GM12801 (cell line): ENCODE data around the gene CELF2.

Source experiments
- TF ChIP-seq, protein P1 (sequence below): IDR thresholded peaks from one replicate; pipeline ENCODE4 v1.5.1; 2011; ENCODE audit warnings: control low read depth; ENCODE audit not compliant: insufficient read length; ENCODE audit errors: extremely low read depth

CELF2 gene

DNA sequence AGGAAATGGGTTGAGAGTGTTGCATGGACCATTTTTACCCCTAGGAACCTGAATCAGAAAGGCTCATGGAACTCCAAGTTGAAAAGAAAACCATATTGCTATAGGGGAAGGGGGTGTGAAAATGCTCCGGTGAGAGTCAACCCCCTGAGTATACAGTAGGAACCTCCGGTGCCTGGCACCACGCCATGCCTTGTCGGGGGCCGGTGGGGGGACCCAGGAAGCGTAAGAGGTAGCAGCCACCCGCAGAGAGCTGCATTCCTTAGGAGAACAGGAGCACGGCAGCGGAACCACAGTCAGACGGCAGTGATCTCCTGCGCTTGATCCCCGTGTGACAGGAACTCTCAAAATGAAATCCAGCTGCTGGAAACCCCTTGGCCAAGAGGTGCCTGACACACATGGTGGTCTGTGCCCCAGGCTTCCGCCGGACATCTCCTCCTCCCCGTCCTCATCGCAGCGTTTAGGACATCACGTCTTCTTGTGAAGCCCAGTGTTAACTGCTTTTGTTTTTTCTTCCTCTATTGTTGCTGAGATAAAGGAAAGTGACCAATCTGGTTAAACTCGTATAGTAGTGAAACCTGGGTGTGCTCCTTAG, 186.8 kb downstream of the CELF2 start:
- TF ChIP-seq, protein P1, sequence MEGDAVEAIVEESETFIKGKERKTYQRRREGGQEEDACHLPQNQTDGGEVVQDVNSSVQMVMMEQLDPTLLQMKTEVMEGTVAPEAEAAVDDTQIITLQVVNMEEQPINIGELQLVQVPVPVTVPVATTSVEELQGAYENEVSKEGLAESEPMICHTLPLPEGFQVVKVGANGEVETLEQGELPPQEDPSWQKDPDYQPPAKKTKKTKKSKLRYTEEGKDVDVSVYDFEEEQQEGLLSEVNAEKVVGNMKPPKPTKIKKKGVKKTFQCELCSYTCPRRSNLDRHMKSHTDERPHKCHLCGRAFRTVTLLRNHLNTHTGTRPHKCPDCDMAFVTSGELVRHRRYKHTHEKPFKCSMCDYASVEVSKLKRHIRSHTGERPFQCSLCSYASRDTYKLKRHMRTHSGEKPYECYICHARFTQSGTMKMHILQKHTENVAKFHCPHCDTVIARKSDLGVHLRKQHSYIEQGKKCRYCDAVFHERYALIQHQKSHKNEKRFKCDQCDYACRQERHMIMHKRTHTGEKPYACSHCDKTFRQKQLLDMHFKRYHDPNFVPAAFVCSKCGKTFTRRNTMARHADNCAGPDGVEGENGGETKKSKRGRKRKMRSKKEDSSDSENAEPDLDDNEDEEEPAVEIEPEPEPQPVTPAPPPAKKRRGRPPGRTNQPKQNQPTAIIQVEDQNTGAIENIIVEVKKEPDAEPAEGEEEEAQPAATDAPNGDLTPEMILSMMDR = no peak

DNA sequence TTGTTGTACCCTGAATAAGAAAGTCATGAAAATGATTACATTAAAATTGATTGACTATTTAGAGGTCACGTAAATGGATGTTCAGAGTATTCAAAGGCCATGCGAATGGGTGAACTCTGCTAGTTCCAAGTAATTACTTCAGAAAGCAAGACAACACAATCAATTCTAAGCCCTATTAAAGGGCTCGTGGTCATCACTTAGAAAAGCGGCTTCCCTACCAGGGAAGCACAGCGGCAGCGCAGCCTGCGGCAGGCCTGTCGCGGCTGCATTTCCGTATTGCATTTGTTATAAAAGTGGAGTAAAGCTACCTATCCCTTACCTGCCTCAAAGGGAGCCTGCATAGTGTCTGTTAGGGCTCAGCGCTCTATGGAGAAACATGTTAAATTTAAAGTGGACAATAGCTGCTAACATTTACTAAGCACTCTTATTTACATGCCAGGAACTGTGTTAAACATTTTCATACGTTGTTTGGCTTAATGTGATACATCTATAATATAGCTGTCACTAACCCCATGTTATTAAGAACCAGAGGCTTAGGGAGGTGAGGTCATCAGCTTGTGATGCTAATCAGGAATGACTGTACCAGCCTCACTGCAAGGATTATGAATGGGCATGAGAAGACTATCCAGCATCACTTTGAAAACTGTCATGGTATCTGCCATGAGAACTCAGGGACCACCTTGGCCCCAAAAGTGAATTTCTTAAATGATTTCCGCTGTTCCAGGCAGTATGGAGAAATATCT, 187.5 kb downstream of the CELF2 start:
- TF ChIP-seq, protein P1 = no peak

DNA sequence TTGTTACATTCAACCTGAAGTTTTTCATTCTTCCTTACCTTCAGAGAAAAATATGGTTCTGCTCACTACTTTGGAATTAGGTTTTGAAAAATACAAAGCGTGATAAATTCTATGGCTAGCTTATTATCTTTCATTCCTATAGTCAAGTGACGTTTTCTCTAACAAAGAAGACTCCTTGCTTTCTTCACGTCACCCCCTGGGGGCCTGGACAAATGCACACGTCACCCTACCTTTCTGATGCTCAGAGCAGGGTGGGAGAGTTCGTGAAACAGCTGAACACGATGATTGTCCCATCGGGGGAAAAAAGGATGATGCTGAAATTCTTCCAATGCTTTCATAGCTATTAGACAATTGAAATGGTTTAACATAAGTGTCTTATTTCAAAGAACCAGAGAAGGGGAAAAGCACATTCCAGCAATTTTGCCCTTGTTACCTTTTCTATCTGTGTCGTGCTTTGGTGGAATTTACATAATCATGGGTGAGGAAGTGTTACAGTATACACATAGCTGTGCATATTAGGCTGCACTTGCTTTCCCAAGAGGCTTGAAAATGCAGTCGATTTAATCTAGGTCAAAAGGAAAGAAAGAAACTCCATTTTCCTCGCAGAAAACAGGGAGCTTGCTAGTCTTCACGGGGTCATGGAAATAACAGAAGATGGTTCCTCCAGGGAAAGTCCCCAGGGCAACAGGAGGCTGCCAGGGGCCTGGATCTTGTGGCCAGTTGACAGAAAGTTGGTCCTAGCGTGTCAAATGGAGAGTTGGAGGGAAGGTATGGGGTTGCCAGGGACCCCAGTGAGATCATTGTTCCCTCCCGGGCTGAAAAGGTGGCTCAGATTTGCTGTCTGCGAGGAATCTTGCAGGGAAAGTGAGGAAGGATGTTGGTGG, 189.2 kb downstream of the CELF2 start:
- TF ChIP-seq, protein P1 = no peak

DNA sequence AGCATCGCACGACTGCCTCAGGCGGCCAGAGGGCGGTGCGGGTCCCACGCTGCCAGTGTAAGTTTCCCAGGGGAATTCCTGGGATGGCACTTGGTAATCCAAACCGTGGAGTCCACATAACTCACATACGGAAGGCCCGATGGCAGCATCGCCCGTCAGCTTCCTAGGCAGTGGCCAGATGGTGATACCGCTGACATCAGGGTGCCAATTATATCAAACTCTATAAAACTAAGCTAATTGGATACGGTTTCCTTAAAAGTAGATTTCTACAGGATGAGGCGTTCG, 189.8 kb downstream of the CELF2 start:
- TF ChIP-seq, protein P1 = no peak

DNA sequence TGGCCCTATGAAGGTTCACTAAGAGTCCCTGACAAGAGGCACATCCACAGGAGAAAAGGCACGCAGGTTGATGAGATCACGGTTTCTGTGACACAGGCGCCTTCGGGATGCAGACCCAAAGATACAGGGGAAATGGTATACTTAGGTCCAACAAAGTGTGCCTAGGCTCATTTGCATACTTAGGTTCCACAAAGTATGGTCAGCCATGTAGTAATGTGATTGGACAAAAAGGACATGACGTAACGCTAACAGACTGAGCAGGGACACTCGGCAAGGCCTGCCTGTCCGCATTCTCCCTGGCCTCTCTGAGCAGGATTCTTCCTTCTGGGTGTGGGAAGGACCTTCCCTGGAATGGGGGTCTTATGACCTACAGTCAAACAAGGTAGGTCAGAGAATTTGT, 190.6 kb downstream of the CELF2 start:
- TF ChIP-seq, protein P1 = no peak

DNA sequence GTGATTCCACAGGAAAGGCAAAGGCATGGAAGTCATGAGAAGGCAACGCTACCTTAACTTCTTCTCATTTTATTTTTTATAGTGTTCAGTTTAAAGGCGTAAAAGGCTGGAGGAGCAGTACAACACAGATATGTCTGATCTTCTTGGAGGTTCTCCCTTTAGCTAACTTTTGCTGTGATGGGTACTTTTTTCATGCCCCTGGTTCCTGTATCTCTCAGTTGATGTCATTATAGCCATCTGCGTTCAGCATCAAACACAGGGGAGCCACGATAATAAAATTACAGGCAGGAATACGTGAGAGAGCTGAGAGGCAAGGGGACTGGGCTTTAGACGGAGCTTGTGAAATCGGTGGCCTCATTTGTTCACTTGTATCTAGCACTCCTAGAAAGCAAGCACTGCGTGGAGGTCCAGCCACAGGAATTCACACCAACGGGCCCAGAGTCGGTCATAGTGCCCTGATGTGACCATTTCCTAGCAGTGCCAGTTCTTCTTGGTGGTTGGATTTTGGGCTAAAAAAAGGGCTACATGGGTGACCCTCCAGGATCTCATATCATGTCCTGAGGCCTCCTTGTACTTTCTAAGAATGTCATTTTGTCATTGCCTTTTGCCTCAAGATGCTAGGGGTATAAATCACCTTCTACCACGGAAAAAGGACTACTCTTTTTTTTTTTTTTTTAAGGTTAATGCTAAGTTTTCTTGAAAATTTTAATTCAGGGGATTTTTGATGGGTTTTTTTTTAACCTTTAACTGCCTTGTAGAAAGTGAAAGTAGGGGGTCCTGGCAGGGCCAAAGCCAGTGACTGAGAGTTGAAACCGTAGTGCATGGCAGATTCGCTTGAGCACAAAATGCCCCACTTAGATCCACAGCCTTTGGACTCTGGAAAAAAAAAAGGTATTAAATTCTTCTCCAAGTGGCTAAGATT, 191.5 kb downstream of the CELF2 start:
- TF ChIP-seq, protein P1 = no peak

DNA sequence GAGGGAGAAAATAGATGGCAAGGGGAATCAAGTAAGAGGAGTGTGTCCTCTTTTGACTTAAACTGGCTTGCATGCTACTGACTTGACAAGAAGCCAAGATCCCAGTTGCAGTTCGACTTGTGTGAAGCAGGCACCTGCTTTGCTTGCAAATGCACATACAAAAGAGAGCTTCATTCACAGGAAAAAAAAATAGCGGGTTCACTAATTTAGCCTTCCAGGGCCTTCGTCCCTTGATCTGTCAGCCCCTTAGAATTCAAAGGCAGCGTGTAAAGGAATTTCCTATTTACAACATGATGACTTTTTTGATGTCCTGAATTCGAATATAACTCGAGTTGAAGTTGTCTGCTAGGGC, 192.1 kb downstream of the CELF2 start:
- TF ChIP-seq, protein P1 = no peak
